ENCODE measurements around the gene TMEM209.

DNA sequence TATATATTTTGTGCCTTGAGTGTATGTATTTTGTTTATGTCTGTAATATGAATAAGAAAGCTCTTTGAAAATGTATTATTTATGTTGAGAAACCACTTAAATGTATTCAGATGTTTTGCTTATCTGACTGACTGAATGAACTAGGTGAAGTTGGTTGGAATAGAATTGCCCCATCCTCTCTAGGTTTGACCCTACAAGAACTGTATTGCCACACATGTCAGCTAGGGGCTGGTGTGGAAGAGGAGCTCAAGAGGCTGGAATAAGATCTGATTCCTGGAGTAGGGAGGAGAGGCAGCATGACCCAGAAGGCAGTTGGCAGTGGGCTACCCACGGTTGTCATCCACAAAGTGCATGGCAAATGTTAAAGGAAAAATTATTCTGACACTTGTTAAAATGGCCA, 11.5 kb upstream of the TMEM209 start:
- TF ChIP-seq CTCF (IDR thresholded peaks at IDR 0.05) (no peak), POLR2A (IDR thresholded peaks at IDR 0.05) (no peak), EP300 (IDR thresholded peaks at IDR 0.05) (no peak)
